MM.1S (cell line): ENCODE measurements around the gene INS.

Source experiments
- DNase-seq: peaks from one replicate; pipeline ENCODE4 v3.0.0-alpha.2; 2015
- H2AFZ ChIP-seq: fragments of 300-600 bp; sonication (generic); 2 replicates; pipeline ENCODE4 v1.6.0; 2016; ENCODE audit warnings: antibody characterized with exemption, low read length
- H3F3A ChIP-seq: fragments of 300-600 bp; sonication (generic); 2 replicates; pipeline ENCODE4 v1.6.1; 2016; ENCODE audit warnings: mild to moderate bottlenecking, antibody characterized with exemption, low read length, moderate library complexity, mixed read lengths; ENCODE audit not compliant: insufficient read depth
- H3K27ac ChIP-seq: fragments of 300-600 bp; sonication (generic); 2 replicates; pipeline ENCODE4 v1.5.1; 2016; ENCODE audit warnings: mild to moderate bottlenecking, low read length
- H3K27me3 ChIP-seq: fragments of 300-600 bp; sonication (generic); replicated peaks from 2 replicates; pipeline ENCODE4 v1.6.0; 2016; ENCODE audit warnings: low read length; ENCODE audit not compliant: insufficient read depth
- H3K36me3 ChIP-seq: fragments of 300-600 bp; sonication (generic); replicated peaks from 2 replicates; pipeline ENCODE4 v1.6.1; 2016; ENCODE audit warnings: mild to moderate bottlenecking, low read length, mixed read lengths; ENCODE audit not compliant: insufficient read depth
- H3K4me1 ChIP-seq: fragments of 300-600 bp; sonication (generic); 2 replicates; pipeline ENCODE4 v1.6.1; 2016; ENCODE audit warnings: low read length, mixed read lengths
- H3K4me2 ChIP-seq: fragments of 300-600 bp; sonication (generic); 2 replicates; pipeline ENCODE4 v1.6.0; 2016; ENCODE audit warnings: low read depth, low read length
- H3K4me3 ChIP-seq: fragments of 300-600 bp; sonication (generic); 2 replicates; pipeline ENCODE4 v1.5.1; 2016; ENCODE audit warnings: low read length, mixed read lengths
- H3K79me2 ChIP-seq: fragments of 300-600 bp; sonication (generic); 2 replicates; pipeline ENCODE4 v1.6.1; 2016; ENCODE audit warnings: mixed run types, low read length, mixed read lengths
- H3K9ac ChIP-seq: fragments of 300-600 bp; sonication (generic); 2 replicates; pipeline ENCODE4 v1.6.1; 2016; ENCODE audit warnings: low read length, mixed read lengths
- H3K9me2 ChIP-seq: fragments of 300-600 bp; sonication (generic); replicated peaks from 2 replicates; pipeline ENCODE4 v1.6.1; 2016; ENCODE audit warnings: mild to moderate bottlenecking, low read length, mixed read lengths; ENCODE audit not compliant: insufficient read depth
- H3K9me3 ChIP-seq: fragments of 300-600 bp; sonication (generic); replicated peaks from 2 replicates; pipeline ENCODE4 v1.6.1; 2016; ENCODE audit warnings: mild to moderate bottlenecking, low read length, mixed read lengths; ENCODE audit not compliant: insufficient read depth
- H4K20me1 ChIP-seq: fragments of 300-600 bp; sonication (generic); 2 replicates; pipeline ENCODE4 v1.6.1; 2016; ENCODE audit warnings: mild to moderate bottlenecking, low read length, moderate library complexity, mixed read lengths; ENCODE audit not compliant: insufficient read depth
- EZH2 ChIP-seq: fragments of 300-600 bp; sonication (generic); optimal IDR thresholded peaks from 2 replicates; pipeline ENCODE3; 2017; ENCODE audit warnings: low read depth, mild to moderate bottlenecking, antibody characterized with exemption, low read length, mixed read lengths
- EZH2phosphoT487 ChIP-seq: fragments of 300-600 bp; sonication (generic); IDR thresholded peaks from 2 replicates; pipeline ENCODE4 v1.6.1; 2018; ENCODE audit warnings: antibody characterized with exemption, low read length
- TF ChIP-seq, protein P1 (sequence below): fragments of 300-600 bp; sonication (generic); IDR thresholded peaks from 2 replicates; pipeline ENCODE4 v1.5.1; 2016; ENCODE audit warnings: antibody characterized with exemption, low read length, mixed read lengths

Gene INS

DNA sequence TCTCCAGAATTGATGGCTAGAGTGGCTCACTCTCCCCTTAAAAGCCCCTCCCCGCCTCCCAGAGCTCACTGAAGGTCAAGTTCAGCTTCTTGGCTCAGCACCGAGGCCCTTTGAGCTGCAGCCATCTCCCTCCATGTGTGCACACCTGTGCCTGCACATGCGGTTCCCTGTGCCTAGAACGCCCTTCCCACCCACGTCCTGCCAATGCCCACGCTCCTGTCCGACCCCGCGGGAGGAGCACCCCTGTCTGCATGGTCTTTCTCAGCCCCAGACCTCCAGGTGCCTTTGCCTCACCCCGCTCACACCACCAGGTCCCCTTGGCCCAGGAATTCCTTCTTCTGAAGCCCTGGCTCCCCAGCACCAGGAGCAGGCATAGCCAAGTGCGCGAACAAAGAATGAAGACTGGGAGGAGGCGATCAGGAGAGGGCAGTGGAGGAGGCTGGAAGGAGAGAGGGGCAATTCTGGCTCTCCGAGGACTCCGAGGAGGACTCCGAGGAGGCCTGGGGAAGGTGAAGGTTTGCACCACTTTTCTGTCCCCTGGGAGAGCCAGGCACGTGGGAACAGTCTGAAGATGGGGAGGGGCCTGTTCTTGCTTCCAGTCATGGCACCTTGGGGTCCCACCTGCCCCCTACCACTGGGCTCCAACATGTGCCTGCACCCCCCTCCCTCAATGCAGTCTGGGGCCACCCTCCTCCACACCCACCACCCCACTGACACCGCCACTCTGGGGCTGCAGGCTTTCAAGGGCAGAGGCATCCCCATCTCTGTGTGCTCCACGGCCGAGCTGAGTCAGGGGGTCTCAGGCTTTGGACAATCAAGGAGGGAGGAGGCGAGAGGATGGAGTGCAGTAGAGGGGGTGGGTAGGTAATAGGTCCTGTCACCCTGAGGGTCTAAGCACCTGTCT lies 39.5 kb downstream of the INS start:
- 0 out of 2 replicates have a peak, but pooled peaks cover 4% of the 10 kb centered on the region for H3K4me1 ChIP-seq
- H3K4me2 ChIP-seq, result no peak overlapping the region
- no peak overlapping the region for H2AFZ ChIP-seq

DNA sequence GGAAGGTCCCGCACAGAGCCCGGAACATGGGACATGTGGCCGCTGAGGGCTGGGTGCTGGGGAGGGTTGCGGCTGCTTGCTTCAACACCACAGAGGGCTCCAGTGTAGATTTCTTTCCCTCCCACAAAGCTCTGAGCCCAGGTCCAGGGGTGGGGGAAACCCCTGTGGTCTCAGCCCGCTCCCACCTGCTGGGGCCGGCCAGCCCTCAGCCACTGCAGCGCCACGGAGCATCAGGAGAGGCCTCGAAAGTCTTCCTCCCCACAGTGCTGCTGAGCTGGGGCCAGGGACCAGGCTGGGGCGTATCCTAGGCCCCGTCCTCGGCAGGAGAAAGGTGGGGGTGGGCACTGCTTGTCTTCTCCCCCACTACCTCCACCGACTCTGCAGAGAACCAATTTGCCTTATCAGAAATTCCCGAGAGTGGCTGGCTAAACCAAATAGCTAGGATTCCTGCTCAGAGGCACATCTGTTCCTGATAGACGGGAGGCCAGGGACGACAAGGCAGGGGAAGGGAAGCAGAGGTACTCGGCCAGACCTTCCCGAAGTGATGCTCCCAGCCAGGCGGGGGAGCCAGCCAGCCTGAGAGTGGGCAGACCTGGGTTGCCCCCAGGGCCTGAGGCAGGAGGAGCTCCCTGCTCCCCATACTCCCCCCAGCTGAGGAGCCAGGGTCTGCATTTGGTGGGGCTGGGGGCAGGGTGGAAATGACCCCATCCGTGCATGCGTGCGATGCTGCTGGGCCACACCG lies 40.5 kb downstream of the INS start:
- H3F3A ChIP-seq, result no peaks in the 10 kb centered on the region
- H3K27ac ChIP-seq, result no peak overlapping the region
- peaks cover 67% of the 10 kb centered on the region for H3K27me3 ChIP-seq
- no peak for DNase-seq
- H3K36me3 ChIP-seq, result no peaks in the 10 kb centered on the region
- no peak overlapping the region for H3K9ac ChIP-seq
- no peaks in the 10 kb centered on the region for H3K9me2 ChIP-seq
- H3K79me2 ChIP-seq, result no peaks in the 10 kb centered on the region
- H3K4me1 ChIP-seq, result 0 out of 2 replicates have a peak, but pooled peaks cover 4% of the 10 kb centered on the region
- no peak overlapping the region for H2AFZ ChIP-seq
- no peak for TF ChIP-seq EZH2phosphoT487
- TF ChIP-seq EZH2, result no peak
- TF ChIP-seq, protein P1, sequence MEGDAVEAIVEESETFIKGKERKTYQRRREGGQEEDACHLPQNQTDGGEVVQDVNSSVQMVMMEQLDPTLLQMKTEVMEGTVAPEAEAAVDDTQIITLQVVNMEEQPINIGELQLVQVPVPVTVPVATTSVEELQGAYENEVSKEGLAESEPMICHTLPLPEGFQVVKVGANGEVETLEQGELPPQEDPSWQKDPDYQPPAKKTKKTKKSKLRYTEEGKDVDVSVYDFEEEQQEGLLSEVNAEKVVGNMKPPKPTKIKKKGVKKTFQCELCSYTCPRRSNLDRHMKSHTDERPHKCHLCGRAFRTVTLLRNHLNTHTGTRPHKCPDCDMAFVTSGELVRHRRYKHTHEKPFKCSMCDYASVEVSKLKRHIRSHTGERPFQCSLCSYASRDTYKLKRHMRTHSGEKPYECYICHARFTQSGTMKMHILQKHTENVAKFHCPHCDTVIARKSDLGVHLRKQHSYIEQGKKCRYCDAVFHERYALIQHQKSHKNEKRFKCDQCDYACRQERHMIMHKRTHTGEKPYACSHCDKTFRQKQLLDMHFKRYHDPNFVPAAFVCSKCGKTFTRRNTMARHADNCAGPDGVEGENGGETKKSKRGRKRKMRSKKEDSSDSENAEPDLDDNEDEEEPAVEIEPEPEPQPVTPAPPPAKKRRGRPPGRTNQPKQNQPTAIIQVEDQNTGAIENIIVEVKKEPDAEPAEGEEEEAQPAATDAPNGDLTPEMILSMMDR, result no peak
- no peaks in the 10 kb centered on the region for H4K20me1 ChIP-seq
- no peak overlapping the region for H3K4me3 ChIP-seq
- H3K4me2 ChIP-seq, result no peak overlapping the region
- H3K9me3 ChIP-seq, result no peaks in the 10 kb centered on the region

More for the DNA sequence above, 39.5 kb downstream of the INS start:
- Histone ChIP-seq H3K9me2 (no peaks in the 10 kb centered on the region), H3K36me3 (no peaks in the 10 kb centered on the region), H3K27me3 (peaks cover 58% of the 10 kb centered on the region), H3K79me2 (no peaks in the 10 kb centered on the region), H3F3A (no peaks in the 10 kb centered on the region), H3K9me3 (no peaks in the 10 kb centered on the region), H3K9ac (no peak overlapping the region), H3K27ac (no peak overlapping the region), H4K20me1 (no peaks in the 10 kb centered on the region), H3K4me3 (no peak overlapping the region)
- peak; percentile 2 for TF ChIP-seq EZH2
- TF ChIP-seq, protein P1, result no peak
- no peak for TF ChIP-seq EZH2phosphoT487
- DNase-seq, result no peak

DNA sequence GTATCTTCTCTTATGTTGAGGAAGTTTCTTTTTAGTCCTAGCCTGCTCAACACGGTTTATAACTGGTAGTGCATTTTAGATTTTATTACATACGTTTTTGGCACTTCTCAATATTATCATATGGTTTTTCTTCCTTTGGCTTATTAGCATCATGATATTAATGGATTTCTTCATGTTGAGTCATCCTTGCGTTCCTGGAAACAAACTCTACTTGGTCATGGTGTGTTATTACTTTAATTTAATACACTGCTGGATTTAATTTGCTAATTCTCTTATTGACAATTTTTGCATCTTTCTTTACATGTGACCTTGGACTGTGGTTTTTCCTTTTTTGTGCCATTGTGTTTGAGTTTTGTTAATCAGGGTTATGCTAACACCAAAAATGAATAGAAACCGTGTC lies 42.3 kb downstream of the INS start:
- H3K9me3 ChIP-seq, result no peaks in the 10 kb centered on the region
- H3K4me1 ChIP-seq, result 0 out of 2 replicates have a peak, but pooled peaks cover 4% of the 10 kb centered on the region
- H3F3A ChIP-seq, result no peaks in the 10 kb centered on the region
- H3K27me3 ChIP-seq, result peaks cover 86% of the 10 kb centered on the region
- H2AFZ ChIP-seq, result no peak overlapping the region
- no peaks in the 10 kb centered on the region for H4K20me1 ChIP-seq
- no peak overlapping the region for H3K4me3 ChIP-seq
- no peak overlapping the region for H3K27ac ChIP-seq
- H3K4me2 ChIP-seq, result no peak overlapping the region
- no peaks in the 10 kb centered on the region for H3K36me3 ChIP-seq
- TF ChIP-seq, protein P1, result no peak
- TF ChIP-seq EZH2, result no peak
- no peak for TF ChIP-seq EZH2phosphoT487
- no peak for DNase-seq
- H3K79me2 ChIP-seq, result no peaks in the 10 kb centered on the region
- no peaks in the 10 kb centered on the region for H3K9me2 ChIP-seq
- no peak overlapping the region for H3K9ac ChIP-seq
